ENCODE data around the gene ITPKB.
"Not testable (repeated sequence)": the region's sequence is repeated elsewhere in the genome, so short reads cannot be mapped to it uniquely, and the experiment has no call there.

ITPKB gene

DNA sequence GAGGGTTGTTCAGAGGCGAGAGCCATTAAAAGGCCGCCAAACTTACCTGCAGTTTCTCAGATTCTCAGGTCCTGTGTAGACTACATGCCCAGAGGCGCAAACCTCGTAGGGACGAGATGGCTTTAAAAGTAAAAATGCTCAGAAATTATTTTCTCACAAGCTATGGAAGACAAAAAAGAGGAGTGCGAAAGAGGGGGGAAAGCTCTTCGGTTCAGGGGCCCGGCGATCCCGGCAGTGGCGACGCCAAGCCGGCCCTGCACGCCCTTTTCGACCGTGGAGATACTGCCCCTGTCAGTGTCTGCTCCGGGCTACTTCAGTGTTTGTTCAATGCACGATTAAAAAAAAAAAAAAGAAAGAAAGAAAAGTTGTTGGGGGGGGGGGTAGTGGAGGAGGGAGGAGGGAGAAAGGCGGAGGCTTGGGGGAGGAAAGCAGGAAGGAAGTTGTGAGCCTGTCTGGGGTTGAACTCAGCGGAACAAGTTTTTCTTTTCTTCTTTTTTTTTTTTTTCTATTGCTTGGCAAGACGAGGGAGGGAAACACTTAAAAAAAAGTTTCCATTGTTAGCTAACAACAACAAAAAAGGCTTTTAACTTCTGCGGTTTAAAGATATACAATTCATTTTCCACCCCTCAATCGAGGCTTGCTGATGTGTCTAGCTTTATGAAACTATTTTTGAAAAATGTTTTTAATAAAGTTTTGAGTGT is at the start of gene ITPKB:
Gene ITPKB (minus strand): TSS at position 288 of the 701 bp plus-strand sequence. CDS start 1,824 bp downstream, outside the sequence.
- no peak for DNase-seq

DNA sequence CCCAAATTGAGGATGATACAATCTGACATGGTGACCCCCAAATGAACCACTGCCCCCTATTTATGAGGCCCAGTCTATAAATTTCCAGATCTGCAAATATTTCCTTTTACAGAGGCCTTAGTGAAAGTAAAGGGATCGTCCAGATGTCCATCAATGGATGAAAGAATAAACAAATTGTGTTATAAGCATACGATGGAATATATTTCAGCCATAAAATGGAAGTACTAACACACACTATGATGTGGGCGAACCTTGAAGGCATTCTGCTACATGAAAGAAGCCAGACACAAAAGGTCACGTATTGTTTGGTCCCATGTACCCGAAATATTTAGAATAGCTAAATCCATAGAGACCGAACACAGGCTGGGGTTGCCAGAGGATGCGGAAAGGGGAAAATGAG is 48.6 kb upstream of the ITPKB start:
- DNase-seq = no peak

DNA sequence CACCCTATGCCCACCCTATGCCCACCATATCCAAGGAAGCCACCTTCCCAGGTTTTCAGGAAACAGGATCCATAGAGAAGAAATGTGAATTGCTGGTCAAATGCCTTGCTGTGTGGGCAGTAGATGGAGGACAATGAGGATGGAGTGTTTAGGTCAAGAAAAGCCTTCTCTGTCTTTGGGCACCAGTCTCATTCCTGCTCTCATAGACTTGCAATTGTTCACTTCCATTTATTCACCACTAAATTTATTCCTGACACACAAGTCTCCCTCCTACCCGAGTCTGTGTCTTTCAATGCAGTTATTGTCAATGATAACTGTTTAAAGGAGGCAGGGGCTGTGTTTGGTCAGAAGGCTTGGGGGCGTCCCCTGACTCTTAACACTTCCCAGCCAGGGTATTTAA is 48.0 kb upstream of the ITPKB start:
- DNase-seq = no peak

DNA sequence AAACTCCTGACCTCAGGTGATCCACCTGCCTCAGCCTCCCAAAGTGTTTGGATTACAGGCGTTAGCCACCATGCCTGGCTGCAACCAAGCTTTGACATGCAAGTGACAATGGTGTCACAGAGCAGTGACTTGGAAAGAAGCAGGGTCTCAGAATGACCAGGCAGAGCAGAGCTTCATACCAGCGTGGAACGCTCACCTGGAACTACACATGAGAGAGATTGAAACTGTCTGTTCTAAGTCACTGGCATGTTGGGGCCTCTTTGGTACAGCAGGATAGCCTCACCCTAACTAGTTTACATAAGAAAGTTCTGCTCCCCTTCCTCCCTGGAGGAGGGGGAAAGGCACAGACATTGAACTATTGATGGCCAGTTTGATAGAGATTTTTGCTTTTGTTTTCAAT is 47.5 kb upstream of the ITPKB start:
- DNase-seq = no peak

DNA sequence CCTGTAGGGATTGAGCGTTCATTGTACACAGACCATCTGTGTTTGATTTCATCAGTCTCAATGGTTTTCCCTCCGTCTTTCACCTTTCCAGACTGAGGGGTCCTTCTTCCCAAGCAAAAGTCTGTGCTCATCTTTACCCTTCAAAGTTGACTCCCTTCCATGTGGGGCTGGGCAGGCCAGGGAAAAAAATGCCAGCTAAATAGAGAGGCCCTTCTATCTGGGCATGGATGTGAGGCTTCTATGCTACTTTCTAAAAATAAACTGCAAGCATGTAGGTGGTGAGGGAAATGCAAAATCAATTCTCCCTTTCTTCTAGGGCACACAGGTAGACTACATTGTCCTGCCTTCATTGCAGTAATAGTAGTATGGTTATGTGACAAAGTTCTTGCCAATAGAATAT is 46.7 kb upstream of the ITPKB start:
- no peak for DNase-seq

DNA sequence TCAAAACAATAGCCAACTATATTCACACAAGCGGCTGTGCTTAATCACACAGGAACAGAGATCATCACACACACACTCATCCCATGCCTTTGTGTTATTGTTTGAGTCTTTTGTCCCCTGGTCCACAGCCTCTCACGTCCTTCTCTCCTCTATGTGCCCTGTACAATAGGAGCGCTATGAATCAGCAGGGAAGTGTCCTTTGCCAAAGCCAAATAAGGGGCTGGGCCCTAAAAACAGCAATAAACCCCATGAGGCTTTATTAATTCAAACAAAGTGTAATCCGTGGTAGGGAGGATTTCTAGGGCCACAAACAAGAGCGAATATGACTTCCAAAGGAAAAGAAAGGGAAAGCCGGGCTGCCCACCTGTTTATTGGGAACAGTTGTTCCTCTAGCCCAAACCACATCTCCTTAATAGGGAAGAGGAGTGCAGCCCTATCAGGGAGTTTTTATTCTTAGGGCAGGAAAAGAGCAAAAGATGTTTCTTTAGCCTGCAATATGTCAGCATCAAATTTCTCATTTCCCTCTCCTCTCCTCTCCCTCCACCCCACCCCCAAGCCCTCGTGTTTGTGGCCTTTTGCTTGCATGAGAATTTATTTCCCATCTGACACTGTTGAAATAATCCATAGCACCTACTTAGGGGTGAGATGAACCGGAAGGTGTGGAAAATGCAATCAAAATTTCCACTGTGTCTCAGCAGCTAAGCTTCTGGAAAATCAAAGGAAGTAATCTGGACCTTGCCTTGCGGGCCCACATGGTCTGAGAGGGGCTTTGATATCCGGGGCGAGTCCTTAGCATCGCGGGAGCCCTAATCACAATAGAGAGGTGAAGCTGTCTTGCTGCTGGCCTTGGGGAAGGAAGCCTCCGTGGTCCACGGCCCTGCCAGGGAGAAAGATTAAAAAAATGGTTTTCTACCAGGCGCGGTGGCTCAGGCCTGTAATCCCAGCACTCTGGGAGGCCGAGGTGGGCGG is 45.3 kb upstream of the ITPKB start:
- peak; percentile 57 for DNase-seq

DNA sequence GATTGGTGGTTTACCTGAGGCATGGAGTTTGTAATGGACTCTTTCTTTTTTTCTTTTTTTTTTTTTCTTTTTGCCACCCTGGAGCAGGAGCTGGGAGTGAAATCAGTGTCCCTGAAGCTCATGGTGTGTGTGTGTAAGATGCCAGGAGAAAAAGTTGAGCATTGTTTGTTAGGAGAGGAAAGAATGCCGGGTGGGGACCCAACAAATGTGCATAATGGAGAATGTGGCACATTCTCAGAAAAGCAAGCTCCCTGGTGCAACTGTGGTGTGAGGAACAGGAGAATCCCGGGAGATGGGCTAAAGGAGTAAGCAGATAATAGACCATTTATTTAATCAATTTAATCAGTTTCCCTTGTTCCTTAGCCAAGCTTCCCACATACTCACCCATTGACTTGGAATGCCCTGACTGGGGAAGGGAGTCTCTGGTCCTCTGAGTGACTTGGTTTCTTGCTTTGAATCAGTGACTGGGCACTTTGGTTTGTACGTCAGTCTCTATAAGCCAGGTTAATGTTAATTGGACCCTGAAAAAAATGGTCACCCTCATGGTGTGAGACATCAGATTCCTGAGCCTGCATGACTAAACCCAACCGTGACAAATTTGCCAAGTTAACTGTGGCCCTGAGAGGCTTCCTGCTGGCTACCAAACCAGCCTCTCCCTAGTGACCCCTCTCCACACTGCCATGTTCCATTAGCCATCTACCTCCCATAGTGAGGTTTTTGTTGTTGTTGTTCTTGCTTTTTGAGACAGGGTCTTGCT is 43.9 kb upstream of the ITPKB start:
- DNase-seq = no peak

DNA sequence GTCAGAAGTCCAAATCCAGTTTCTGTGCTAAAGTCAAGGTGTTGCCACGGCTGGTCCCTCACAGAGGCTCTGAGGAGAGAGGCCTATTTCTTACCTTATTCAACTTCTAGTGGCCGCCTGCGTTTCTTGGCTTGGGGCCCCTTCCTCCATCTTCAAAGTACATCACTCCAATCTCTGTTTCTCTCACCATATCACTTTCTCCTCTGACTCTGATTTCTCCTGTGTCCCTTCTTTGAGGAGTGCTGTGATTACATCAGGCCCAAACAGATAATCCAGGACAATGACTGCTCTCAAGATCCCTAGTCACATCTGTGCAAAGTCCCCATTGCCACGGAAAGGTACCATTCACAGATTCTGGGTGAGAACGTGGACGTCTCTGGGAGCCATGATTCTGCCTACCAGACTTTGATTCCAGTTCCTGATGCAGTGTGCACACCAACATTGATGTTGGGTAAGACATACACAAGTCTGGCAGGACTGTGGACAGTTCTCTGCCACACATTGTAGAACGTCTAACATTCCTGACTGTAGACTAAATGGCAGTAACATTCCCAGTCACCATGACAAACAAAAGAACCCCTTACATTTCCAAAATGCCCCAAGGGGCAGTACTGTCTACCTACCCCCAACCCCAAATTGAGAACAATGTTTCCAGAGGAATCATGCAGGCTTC is 43.0 kb upstream of the ITPKB start:
- DNase-seq = no peak

DNA sequence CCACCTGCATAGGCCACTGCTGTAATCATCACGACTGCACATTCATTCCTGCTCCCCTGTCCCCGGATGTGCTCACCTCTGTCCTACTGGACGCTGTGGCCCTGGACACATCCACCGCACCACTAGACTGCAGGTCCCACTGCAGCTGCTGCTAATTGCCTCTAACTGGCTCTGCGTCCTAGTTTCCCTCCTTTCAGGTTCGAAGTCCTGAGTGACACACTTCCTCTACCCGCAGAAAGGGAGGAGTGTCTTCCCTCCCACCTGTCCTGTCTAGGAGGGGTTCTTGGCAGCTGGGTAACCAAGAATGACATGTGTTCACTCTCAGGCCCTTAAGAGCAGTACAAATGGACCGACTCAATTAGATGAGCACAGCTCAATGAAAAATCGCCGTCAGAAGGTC is 40.5 kb upstream of the ITPKB start:
- DNase-seq = no peak

DNA sequence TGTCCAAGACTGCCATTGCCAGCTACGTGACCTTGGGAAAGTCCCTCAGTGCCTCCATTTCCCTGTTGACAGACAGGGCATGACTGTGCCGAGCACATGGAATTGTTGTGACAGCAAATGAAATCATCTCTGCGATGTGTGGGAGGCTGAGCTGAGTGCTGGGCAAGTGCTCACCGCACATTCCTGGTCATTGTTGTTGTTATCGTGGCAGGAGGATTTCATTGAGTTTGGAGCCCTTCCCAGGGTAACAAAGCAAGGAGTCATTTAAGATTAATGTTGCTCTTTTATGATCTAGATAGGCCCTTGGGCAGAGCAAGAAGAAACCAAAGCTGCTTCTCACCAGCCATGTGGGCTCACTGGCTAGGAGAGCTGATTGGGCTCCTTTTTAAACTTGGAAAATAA is 39.6 kb upstream of the ITPKB start:
- no peak for DNase-seq

DNA sequence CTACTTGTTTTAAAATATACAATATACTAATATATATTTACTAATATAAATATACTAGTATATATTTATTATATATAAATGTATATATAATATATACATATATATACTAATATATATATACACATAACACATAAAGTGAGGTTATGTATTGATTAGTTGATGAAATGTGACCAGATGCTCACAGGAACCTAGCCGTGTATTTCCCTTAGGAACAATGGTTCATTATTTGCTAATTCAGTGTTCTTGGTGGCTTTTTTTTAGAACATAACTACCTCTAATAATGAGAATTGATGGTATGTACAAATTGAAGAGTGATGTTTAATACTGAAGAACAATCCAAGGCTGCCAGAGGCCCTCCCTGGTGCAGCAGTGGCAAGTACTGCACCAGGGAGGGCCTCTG is 37.9 kb upstream of the ITPKB start:
- no peak for DNase-seq

DNA sequence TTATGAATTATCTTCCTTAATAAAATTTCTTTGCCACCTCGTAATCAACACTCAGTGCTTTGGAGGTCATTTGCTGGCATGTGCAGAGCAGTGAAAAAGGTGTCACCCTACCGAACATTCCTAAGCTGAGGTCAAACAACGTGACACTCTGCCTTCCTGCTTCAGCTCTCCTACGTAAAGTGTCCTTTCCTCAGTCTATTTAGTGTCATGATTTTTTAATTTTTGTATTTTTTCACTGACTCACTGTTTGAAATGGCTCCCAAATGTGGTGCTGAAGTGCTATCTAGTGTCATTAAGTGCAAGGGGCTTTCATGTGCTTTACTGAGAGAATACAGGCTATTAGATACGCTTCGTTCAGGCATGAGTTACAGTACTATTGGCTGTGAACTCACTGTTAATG is 37.0 kb upstream of the ITPKB start:
- no peak for DNase-seq

DNA sequence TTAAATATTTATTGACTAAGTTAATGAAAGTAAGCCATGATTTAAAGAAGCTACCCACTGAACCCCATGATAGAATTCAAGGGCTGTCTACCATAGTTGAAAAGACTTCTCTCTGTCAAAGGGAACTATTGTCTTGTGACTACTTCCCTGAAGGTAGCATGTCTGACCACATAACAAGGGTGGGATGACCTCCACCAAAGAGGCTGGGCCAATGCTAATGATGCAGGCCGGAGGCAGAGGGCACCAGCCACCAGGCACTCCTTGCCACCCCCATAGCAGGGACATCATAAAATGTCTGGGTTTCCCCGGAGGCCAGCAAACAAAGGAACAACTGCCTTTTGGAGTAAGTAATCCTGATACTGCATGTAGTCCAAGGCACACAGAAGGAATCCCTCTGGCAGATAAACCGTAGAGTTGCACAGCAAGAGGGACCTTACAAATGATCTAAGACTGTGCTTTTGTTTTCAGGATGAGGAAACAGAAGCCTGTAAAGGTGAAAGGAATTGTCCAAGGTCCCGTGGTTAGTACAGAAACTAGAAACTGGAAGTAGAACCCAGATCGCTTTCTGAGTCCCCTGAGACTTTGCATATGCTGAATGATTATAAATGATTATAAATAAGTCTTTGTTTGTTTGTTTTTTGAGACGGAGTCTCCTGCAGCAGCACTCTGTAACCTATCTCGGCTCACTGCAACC is 33.5 kb upstream of the ITPKB start:
- no peak for DNase-seq

DNA sequence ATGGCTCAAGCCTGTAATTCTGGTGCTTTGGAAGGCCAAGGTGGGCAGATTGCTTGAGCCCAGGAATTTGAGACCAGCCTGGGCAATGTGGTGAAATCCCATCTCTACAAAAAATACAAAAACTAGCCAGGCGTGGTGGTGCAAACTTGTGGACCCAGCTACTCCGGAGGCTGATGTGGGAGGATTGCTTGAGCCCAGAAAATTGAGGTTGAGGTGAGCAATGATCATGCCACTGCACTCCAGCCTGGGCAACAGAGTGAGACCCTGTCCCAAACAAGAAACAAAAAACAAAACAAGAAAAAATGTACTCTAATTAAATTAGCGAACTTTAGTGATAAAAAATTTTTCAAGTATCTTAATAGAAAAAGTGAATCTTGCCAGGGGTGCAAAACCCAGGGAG is 28.1 kb upstream of the ITPKB start:
- DNase-seq = not testable (repeated sequence)

DNA sequence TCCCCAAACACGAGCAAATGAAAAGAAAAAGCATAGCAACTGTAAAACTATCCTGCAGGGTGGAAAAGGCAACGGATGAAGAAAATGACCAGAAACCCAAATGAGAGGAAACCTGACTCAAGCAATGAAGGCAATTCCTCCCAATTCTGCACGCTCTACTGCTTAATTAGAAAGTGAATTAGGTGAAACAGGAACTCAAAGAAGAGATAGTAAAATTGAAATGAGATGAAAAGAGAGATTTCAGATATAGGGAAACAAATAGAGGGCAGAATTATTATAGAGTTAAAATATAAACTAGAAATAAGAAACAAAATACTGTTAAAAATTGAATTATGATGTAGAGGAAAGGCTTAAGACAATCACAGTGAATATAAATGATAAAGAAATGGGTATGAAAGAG is 27.5 kb upstream of the ITPKB start:
- DNase-seq = no peak

DNA sequence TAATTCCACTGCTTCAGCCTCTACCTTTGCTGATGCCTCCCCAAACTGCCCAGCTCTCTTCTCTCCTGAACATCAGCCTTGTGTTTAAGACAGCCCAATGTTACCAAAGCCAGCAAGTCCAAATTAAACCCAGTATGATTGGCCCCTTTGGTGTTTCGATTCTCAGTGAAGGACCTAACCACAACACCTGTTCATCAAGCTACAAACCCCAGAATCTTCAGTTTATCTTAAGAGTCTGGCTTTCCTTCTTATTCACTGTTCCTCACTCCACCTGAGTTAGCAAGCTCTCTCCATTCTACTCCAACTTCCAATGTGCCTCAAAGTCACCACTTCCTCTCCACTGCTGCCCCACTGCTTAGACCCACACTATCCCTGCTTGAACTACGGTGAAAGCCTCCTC is 25.5 kb upstream of the ITPKB start:
- no peak for DNase-seq

DNA sequence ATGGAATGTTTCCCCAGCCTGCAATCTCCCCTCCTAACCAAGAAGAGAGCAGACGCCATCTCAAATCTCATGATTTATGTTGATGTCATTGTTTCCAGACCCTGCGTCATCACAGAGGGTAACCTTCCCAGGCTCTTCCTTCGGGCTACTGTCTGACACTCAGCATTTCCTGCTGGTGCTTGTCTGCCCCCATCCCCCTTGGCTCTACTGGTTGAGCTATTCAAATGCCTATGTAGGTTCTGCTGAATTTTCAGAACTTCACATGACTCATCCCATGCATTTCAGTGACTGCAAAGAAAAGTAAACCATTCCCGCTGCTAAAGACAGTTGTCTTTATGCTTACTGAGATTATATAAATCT is 24.8 kb upstream of the ITPKB start:
- no peak for DNase-seq

DNA sequence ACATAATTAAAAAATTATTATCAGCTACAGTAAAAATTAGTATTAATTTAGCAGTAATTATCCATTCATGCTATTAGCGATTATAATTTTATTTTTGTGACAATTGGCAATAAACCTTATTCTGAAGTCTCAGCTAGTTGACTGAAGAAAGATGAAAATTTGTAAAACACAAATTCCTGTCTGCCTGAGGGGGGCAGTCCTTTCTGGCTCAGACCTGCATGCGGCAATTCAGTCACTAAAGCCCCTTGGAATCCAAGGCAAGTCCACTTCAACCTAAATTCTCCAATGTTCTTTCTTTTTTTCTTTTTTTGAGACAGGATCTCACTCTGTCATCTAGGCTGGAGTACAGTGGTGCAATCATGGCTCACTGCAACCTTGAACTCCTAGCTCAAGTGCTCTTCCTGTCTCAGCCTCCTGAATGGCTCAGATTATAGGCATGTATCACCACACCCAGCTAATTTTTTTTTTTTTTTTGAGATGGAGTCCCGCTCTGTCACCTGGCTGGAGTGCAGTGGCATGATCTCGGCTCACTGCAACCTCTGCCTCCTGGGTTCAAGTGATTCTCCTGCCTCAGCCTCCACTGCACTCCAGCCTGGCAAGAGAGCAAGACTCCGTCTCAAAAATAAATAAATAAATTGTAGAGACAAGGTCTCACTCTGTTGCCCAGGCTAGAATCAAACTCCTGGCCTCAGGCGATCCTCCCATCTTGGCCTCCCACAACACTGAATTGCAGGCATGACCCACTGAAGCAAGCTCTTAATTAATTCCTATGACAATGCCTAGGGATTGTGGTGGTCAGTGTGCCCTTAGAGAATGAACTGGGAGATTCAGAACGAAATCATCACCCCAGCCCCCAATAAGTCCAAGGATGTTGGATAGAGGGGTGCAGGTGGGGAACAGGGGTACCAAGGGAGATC is 24.2 kb upstream of the ITPKB start:
- DNase-seq = no peak

DNA sequence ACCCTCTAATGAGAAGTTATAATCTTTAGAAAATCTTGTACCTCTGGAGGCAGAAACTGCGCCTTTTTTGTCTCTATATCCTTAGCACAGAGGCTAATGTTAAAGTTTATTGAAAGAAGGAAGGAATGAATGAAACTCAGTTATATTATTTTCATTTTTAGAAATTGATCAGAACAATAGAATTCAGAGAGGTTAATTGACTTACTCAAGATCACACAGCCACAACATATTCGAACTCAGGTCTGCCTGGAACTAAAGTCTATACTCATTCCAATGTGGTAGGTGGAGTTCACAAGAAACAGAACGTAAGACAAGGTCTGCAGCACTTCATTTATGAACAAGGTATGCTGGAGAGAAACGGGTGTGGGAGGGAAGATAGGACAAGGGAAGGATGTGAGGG is 23.0 kb upstream of the ITPKB start:
- DNase-seq = no peak

DNA sequence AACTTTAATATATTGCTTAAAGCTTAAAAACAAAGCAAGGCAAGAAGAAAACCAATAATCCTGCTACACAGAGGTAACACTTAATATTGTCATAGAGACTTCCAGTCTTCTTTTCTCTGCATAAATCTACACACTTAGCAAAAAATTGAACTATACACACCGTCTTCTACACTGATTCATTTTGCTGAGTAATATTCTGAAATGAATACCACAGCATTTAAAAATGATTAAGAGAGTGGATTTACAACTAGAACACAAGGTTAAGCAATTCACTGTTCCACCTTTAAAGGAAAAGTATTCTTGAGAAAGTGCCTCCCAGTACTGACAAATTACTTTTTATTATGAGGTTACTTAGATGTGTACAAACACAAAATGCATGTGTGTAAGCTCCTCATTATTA is 22.2 kb upstream of the ITPKB start:
- no peak for DNase-seq

All from NCI-H345 (cell line).